ENCODE data around the gene FTO. TPM values are rescaled to one million over a fixed set of nuclear protein-coding genes. Genes with fewer than 3 reads are reported as not detected.

FTO gene
- total and polyA plus RNA-seq, 2 of the 13 experiments (the other 11 are each of a cell fraction or from before 2014, with no cell fraction given), result 41.6 to 55.8 TPM

DNA sequence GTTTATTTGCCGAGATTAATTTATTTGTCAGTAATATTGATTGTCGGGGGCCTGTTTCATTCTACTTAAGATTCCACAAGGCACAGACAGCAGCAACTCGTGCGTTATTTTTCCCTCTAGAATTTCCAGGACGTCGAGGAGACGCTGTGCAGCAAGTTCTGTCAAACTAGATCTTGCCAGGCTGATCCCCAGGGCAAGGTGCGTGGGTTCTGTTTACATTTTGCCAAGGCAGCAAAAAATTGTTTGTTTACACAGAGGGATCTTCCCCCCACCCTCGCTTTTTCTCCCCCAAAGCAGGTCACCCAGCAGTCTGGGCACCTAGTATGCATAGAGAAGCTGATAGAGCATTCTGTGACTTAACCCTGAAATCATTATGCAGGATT lies 471.2 kb downstream of the FTO start (continued):
- TF ChIP-seq HNRNPL (IDR thresholded peaks at IDR 0.05; ENCODE audit: low read depth, low read length) (0 out of 2 replicates have a peak, but pooled peaks have one; percentile 31), ZNF777 (CRISPR knock-in tag; IDR thresholded peaks at IDR 0.05) (0 out of 2 replicates have a peak, but pooled peaks have one; percentile 39), ZNF577 (CRISPR knock-in tag; IDR thresholded peaks at IDR 0.05; ENCODE audit: borderline replicate concordance, low read depth) (no peak), NFKB2 (CRISPR knock-in tag; IDR thresholded peaks at IDR 0.05; ENCODE audit: borderline replicate concordance) (no peak), ZNF660 (CRISPR knock-in tag; IDR thresholded peaks at IDR 0.05; ENCODE audit: borderline replicate concordance, low read depth) (no peak), ZSCAN20 (CRISPR knock-in tag; IDR thresholded peaks at IDR 0.05; ENCODE audit: borderline replicate concordance) (0 out of 2 replicates have a peak, but pooled peaks have one; percentile 62), GTF3A (CRISPR knock-in tag; conservative IDR thresholded peaks at IDR 0.05) (no peak), MIER2 (CRISPR knock-in tag; IDR thresholded peaks at IDR 0.05) (no peak), ZNF143 (CRISPR knock-in tag; IDR thresholded peaks at IDR 0.05) (no peak), AGO2 (optimal IDR thresholded peaks at IDR 0.05; ENCODE audit: low read depth, low read length) (no peak), FOXO1 (CRISPR knock-in tag; IDR thresholded peaks at IDR 0.05) (peak; percentile 74; the same call in 1 of the 2 replicates), CENPX (CRISPR knock-in tag; IDR thresholded peaks at IDR 0.05) (no peak), ATF7-NPFF (CRISPR knock-in tag; IDR thresholded peaks at IDR 0.05; ENCODE audit: low read depth) (0 out of 2 replicates have a peak, but pooled peaks have one; percentile 32), PRMT3 (CRISPR knock-in tag; IDR thresholded peaks at IDR 0.05; ENCODE audit: borderline replicate concordance, low read depth) (no peak), EED (CRISPR knock-in tag; IDR thresholded peaks at IDR 0.05) (no peak), ZNF607 (CRISPR knock-in tag; IDR thresholded peaks at IDR 0.05; ENCODE audit: borderline replicate concordance) (no peak), ZNF550 (CRISPR knock-in tag; IDR thresholded peaks at IDR 0.05; ENCODE audit: borderline replicate concordance) (no peak)
- TF ChIP-seq, protein P1, sequence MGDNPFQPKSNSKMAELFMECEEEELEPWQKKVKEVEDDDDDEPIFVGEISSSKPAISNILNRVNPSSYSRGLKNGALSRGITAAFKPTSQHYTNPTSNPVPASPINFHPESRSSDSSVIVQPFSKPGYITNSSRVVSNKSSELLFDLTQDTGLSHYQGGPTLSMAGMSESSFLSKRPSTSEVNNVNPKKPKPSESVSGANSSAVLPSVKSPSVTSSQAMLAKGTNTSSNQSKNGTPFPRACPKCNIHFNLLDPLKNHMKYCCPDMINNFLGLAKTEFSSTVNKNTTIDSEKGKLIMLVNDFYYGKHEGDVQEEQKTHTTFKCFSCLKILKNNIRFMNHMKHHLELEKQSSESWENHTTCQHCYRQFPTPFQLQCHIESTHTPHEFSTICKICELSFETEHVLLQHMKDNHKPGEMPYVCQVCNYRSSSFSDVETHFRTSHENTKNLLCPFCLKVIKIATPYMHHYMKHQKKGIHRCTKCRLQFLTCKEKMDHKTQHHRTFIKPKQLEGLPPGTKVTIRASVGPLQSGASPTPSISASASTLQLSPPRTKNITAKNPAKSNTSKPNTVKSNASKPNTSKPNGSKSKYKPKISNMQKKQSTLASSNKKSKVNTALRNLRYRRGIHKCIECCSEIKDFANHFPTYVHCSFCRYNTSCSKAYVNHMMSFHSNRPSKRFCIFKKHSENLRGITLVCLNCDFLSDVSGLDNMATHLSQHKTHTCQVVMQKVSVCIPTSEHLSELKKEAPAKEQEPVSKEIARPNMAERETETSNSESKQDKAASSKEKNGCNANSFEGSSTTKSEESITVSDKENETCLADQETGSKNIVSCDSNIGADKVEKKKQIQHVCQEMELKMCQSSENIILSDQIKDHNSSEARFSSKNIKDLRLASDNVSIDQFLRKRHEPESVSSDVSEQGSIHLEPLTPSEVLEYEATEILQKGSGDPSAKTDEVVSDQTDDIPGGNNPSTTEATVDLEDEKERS (CRISPR knock-in tag; IDR thresholded peaks at IDR 0.05), result no peak
- TF ChIP-seq, protein P2, sequence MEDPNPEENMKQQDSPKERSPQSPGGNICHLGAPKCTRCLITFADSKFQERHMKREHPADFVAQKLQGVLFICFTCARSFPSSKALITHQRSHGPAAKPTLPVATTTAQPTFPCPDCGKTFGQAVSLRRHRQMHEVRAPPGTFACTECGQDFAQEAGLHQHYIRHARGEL (CRISPR knock-in tag; IDR thresholded peaks at IDR 0.05), result no peak
- TF ChIP-seq, protein P3, sequence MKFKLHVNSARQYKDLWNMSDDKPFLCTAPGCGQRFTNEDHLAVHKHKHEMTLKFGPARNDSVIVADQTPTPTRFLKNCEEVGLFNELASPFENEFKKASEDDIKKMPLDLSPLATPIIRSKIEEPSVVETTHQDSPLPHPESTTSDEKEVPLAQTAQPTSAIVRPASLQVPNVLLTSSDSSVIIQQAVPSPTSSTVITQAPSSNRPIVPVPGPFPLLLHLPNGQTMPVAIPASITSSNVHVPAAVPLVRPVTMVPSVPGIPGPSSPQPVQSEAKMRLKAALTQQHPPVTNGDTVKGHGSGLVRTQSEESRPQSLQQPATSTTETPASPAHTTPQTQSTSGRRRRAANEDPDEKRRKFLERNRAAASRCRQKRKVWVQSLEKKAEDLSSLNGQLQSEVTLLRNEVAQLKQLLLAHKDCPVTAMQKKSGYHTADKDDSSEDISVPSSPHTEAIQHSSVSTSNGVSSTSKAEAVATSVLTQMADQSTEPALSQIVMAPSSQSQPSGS (CRISPR knock-in tag; IDR thresholded peaks at IDR 0.05), result no peak
